CD1c-positive myeloid dendritic cell (primary cell): ENCODE results near the gene HNRNPM.
"Not testable (repeated sequence)": the region's sequence is repeated elsewhere in the genome, so short reads cannot be mapped to it uniquely, and the experiment has no call there.

Experiments used
- DNase-seq: peaks from one replicate; pipeline ENCODE4 v3.0.0-alpha.2; 2016; ENCODE audit errors: extremely low spot score

HNRNPM gene

GRCh38 chr19:8426283-8426682 is 18.5 kb upstream of the HNRNPM start:
- no peak for DNase-seq

GRCh38 chr19:8429044-8429443 is 15.7 kb upstream of the HNRNPM start:
- DNase-seq, result no peak

GRCh38 chr19:8429826-8430225 is 14.9 kb upstream of the HNRNPM start:
- DNase-seq, result no peak

GRCh38 chr19:8430650-8431049 is 14.1 kb upstream of the HNRNPM start:
- DNase-seq, result no peak

- DNase-seq, result no peak
These were observed 6.5 kb upstream of the HNRNPM start for GRCh38 chr19:8438236-8438635.

- no peak for DNase-seq
These were observed 2.8 kb upstream of the HNRNPM start for GRCh38 chr19:8441725-8442544.

GRCh38 chr19:8444140-8444676 is 567 bp upstream of the HNRNPM start:
- DNase-seq, result not testable (repeated sequence)

- peak; percentile 60 for DNase-seq
These were observed 770 bp downstream of the HNRNPM start for GRCh38 chr19:8445488-8446001.

- DNase-seq, result no peak
These were observed 1.4 kb downstream of the HNRNPM start for GRCh38 chr19:8446061-8446709.

GRCh38 chr19:8449830-8450229 is 5.1 kb downstream of the HNRNPM start:
- no peak for DNase-seq

GRCh38 chr19:8451377-8451776 is 6.6 kb downstream of the HNRNPM start:
- no peak for DNase-seq

GRCh38 chr19:8451885-8452284 is 7.1 kb downstream of the HNRNPM start:
- no peak for DNase-seq

- no peak for DNase-seq
These were observed 7.8 kb downstream of the HNRNPM start for GRCh38 chr19:8452446-8453123.

GRCh38 chr19:8453616-8454015 is 8.8 kb downstream of the HNRNPM start:
- DNase-seq, result no peak

- no peak for DNase-seq
These were observed 9.4 kb downstream of the HNRNPM start for GRCh38 chr19:8454218-8454617.

GRCh38 chr19:8455018-8455417 is 10.2 kb downstream of the HNRNPM start:
- no peak for DNase-seq

GRCh38 chr19:8456064-8456463 is 11.3 kb downstream of the HNRNPM start:
- no peak for DNase-seq

GRCh38 chr19:8457209-8457608 is 12.4 kb downstream of the HNRNPM start:
- no peak for DNase-seq

GRCh38 chr19:8457827-8458226 is 13.1 kb downstream of the HNRNPM start:
- DNase-seq, result no peak

GRCh38 chr19:8458380-8458779 is 13.6 kb downstream of the HNRNPM start:
- no peak for DNase-seq

- DNase-seq, result no peak
These were observed 14.3 kb downstream of the HNRNPM start for GRCh38 chr19:8459095-8459494.

GRCh38 chr19:8459520-8460270 is 14.9 kb downstream of the HNRNPM start:
- DNase-seq, result no peak
